Measurements from ENCODE around the gene MYOD1. TPM values are rescaled to one million over a fixed set of nuclear protein-coding genes. Genes with fewer than 3 reads are reported as not detected.

Gene MYOD1
- not detected for total RNA-seq

DNA sequence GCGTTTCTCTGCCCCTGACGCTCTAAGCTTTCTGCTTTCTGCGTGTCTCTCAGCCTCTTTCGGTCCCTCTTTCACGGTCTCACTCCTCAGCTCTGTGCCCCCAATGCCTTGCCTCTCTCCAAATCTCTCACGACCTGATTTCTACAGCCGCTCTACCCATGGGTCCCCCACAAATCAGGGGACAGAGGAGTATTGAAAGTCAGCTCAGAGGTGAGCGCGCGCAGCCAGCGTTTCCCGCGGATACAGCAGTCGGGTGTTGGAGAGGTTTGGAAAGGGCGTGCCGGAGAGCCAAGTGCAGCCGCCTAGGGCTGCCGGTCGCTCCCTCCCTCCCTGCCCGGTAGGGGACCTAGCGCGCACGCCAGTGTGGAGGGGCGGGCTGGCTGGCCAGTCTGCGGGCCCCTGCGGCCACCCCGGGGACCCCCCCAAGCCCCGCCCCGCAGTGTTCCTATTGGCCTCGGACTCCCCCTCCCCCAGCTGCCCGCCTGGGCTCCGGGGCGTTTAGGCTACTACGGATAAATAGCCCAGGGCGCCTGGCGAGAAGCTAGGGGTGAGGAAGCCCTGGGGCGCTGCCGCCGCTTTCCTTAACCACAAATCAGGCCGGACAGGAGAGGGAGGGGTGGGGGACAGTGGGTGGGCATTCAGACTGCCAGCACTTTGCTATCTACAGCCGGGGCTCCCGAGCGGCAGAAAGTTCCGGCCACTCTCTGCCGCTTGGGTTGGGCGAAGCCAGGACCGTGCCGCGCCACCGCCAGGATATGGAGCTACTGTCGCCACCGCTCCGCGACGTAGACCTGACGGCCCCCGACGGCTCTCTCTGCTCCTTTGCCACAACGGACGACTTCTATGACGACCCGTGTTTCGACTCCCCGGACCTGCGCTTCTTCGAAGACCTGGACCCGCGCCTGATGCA lies at the start of gene MYOD1:
MYOD1 (plus strand) TSS at position 544 of the 910 bp plus-strand sequence; CDS start at position 756, 212 bp downstream.
- ChIA-PET CTCF (no interaction called here), POLR2A (no interaction called here)

DNA sequence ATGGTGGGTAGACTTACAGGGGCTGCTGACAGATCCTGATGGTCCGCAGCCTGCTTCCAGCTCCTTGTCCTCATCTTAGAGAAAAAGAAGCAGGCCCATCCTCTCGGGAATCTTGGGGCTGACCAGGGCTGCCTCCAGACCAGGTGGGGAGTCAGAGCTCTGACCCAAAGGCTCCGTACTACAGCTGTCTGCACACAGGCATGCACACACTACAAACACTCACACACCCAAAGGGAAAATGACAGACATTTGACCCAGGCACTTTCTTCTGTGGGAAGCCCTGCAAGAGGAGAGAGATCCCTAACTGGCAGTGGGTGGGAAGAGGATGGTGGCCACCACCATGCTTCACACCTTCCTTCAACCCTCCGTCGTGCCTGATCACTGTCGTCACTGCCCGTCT lies 46.9 kb upstream of the MYOD1 start:
- ChIA-PET CTCF (no interaction called here), POLR2A (no interaction called here)

DNA sequence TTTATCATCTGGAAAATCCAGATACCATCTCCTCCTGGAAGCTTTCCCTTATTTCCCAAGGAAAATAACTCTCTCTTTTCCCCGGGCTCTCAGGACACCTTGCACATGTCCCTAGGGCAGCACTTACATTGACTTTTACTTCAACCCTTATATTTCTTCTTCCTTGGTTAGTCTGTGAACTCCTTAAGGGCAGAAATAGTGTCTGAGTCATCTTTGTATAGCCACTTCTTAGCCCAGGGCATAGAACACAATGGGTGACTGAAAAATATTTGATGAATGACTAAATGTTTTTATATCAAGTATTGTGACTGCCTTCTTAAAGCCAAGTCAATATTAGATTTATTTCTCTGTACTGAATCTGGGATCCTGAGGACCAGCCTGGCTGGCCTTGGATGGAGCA lies 45.4 kb upstream of the MYOD1 start:
- POLR2A ChIA-PET: no interaction called here
- CTCF ChIA-PET: no interaction called here

DNA sequence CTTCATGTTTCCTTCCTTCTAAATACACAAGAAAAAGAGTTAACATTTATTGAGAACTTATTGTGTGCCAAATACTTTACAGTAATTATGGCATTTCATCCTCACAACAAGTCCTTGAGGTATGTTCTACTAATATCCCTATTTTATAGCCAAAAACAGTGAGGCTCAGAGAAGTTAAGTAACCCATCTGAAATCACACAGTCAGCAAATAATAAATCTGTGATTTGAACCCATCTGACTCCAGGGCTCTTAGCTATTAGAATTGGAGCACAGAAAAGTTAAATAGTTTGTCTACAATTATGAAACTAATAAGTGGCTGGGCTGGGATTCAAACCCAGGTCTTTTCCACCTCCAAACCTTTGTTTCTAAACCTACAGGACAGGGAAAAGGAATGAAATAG lies 36.5 kb upstream of the MYOD1 start:
- ChIA-PET POLR2A (no interaction called here), CTCF (no interaction called here)

DNA sequence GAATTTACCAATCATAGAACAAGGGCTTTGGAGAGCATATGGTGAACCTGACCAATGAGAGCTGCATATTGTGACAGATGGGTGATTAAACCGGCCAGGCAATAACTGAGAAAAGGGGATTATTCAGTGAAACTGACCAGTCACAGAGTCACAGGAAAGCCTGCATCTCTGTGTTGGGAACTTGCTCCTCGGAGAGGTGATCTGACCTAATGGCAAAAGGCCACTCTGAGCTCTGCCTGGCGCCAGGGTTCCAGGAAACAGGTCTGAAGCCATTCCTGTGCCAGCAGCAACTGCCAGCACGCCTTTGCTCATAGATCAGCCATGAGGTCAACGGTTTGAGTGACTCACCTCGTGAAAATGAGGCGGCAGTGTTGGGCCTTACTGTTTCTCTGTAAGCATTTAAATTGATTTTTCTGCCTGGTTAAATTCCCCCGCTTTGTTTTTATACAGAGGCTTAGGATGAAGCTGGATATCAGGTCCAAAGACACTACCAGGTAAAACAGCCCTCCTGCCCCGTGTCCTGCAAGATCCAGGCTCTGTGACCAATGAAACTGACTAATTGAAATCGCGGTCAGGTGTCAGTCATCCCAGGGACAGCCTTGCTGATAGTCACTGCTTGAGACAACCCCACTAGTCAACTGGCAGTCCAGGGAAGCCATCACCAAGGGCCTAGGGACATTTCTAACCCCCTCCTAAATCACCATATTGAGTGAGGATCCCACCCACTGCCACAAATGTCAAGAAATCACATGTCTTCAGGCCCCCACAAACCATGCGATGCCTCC lies 35.8 kb upstream of the MYOD1 start:
- ChIA-PET POLR2A (no interaction called here), CTCF (no interaction called here)

DNA sequence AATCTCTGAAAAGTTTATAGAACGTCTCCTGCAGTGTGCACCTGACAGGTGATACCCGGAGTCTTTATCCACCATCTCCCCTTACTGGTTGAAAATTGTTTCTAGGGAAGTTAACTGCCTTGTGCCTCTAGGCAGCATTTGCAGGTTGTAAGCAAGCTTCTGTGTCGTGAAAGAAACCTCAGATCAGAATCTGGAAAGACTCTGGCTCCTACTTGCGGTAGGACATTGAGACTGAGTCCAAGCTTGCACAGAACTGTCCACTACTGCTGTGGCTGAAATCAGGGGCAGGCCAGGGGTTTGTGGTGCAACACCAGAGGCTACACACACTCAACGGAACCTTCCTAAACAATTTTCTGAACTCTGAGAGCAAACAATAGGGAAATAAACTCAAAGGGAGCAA lies 34.8 kb upstream of the MYOD1 start:
- CTCF ChIA-PET: no interaction called here
- POLR2A ChIA-PET: no interaction called here

DNA sequence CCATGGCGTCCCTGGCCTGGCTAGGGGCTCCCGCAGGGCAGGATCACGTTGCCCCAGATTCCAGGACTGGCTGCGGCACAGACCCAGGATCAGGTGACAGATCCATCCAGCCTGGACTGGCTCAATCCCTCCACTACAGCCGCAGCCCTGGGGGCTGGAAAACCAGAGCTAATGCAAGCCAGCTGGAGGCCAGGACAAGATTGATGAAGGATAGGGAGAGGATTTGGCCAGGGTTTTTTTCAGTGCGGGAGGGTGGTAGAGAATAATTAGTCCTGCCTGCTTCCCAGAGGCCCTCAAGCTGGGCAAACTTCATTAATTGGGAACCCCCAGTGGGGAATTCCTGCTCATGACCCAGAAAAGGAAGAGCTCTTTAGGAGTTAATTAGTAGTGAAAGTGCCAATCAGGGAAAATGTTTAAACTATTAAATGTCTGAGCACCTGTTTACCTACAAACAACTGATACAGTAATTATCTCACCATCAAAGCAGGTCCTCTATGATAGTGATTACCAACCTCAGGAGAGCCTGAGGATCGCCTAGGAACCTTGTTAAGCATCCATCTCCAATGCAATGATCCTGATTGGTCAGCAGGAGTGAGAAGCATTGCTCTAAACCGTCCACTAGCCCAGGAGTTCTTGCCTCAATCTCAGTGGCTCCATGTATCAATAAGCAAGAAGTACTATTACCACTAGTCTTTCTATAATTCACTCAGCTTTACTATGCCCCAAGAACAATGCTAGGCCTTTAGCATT lies 33.0 kb upstream of the MYOD1 start:
- ChIA-PET POLR2A (no interaction called here), CTCF (no interaction called here)

DNA sequence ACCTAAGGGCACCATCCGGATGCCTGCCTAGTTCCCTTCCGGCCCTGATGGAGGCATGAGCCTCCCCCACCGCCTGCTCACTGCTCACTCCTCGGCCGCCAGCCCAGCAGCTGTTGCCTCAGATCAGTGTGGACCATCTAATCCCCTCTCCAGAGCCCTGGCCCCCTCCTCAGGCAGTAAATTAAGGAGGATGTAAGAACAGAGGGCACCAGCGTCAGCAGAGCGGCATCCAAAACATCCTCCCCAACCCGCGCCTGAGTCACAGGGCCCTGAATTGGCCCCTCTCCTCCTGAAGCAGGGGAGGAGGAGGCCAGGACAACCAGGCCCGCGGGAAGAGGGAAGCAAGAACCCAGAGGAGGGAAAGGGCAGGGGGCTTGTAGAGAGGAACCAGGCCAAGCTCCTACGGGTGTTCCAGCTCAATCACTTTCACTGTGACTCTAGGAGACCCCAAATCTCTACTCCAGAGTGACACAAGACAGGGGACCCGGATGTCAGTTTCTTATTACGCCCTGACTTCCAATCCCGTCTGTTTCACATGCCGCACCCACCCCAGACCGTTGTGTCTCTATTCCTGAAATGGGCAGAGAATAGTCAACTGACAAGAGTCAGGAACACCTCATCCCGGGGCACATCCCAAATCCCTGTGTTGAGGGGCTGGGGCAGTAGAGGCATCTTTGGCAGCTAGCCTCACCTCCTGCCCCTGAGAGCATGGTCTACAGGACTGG lies 31.3 kb upstream of the MYOD1 start:
- POLR2A ChIA-PET: no interaction called here
- CTCF ChIA-PET: no interaction called here

DNA sequence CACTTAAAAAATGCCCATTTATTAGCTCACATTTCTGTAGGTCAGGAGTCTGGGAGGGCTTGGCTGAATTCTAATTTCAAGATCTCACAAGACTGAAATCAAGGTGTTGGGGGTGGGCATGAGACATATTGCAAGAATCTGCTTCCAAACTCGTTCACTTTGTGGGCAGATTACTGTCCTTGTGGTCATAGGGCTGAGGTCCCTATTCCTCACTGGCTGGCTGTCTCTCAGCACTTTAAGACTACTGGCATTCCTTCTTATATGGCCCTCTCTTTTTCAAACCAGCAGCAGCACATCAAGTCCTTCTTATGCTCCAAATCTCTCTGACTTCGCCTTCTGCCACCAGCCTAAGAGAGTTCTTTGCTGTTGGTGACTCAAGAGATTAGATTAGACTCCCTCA lies 27.8 kb upstream of the MYOD1 start:
- ChIA-PET POLR2A (no interaction called here), CTCF (no interaction called here)

DNA sequence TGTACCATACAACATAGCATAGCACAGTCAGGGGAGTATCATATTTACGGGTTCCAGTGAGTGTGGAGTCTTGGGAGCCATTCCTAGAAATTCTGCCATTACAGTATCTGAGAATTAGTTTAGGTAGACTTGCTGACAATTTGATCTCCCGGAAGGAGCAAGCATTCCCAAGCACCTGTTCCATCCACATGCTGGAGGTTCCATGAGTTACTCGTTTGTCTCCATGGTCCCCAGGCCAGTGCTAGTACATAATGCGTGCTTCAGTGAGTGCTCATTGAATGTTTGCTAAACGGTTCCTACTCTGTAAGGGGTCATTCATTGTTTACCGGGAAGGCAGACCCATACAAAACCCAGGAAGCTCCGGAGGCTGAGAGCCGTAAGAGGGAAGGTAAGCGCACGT lies 27.4 kb upstream of the MYOD1 start:
- CTCF ChIA-PET: no interaction called here
- POLR2A ChIA-PET: no interaction called here

DNA sequence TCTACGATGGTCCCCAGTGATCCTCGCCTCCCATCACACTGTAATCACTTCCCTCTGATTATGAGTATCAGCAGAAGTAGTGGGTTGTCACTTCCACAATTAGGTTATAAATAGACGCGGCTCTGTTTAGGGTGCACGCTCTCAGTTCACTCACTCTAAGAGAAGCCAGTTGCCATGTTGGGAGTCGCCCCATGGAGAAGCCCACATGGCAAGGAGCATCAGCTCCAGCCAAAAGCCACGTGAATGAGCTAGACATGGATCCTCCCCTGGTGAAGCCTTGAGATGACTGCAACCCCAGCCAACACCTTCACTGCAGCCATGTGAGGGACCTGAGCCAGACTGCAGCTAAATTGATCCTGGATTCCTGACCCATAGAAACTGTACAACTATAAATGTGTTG lies 26.4 kb upstream of the MYOD1 start:
- CTCF ChIA-PET: no interaction called here
- POLR2A ChIA-PET: no interaction called here

DNA sequence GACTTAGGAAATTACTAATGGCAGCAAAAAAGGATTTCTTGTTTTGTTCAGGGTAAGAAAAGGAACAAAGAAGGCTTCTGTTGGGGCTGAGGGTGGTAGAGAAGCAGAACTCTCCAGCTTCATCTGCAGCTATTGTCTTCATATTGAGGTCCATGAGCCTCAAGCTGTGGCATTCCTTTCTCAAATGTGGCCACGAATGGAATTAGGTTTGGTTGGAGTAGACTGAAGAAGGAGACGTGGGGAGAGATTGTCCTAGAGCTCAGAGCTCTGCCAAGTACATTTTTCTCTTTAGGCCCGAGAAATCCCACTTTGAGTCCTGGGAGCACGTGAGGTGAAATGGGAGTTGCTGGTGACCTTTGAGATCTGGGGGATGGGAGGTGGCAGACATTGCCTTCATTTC lies 25.8 kb upstream of the MYOD1 start:
- CTCF ChIA-PET: no interaction called here

DNA sequence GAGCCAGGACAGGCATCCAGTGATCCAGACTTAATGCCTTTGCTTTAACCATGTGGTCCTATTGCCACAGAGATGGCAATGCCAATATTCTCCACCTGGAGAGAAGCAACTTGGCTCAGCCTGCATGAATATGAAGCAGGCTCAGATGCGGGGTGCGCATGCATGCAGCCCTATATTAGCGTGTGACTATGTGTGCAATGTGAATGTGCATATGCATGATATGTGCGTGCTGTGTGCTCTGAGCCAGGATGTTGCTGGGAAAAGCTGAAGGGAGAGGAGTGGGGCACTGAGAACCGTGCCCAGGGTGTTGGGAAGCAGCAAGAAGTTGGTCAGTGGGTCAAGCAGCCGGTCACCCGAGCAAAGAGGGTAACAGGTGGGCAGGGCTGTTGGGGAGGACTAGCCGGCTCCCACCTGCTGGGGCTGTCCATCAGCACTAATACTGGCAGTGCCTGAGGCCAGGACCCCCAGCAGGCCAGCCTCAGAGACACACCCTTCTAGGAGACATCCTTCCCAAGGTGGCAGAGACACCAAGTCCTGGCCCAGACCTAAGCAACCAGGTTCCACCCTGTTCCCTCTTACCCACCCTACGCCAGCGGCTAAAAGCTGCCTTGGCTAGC lies 24.8 kb upstream of the MYOD1 start:
- ChIA-PET POLR2A (no interaction called here), CTCF (no interaction called here)

More for the DNA sequence above, 25.8 kb upstream of the MYOD1 start:
- POLR2A ChIA-PET: no interaction called here

DNA sequence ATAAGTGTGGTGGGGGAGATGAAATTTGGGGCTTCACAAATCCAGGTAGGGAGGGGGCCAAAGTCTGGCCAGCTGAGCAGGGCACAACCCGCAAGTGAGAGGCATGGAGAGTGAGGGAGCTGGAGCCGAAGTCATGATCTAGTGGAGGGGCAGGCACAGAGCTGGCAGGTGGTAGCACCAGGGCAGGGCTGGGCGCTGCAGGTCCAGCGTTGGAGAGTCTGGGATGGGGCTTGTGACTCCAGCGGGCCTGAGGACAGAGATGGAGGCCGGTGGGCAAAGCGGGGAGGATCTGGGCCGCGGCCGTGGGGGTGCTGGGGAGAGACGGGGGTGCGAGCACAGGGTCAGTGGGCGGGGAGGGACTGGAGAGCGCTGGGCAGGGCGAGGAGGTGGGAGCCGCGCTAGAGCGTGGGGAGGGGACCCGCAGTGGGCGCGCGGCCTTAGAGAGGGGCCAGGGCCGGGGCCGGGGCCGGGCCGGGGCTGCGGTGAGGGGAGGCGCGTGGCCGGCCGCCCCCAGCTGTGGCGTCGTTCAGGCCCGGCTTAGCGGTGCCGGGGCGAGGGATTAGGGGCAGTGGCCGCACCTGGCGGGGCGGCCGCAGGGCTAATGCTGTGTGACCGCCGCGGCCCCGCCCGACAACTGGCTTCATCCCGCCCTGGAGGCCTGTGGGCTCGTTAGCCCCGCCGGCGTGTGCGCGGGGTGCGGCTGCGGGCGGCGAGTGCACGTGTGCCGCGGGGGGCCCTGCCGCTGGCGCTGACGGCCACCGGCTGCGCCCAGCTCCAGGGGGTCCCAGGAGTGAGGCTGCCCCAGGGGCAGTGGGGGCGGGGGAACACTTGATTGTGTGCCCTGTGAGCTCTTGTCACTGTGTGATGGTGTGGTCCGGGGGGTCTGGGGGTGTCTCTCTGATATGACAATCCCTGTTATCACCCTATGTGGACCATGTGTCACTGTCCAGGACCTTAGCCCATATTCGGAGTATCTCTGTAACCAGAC lies 23.6 kb upstream of the MYOD1 start:
- CTCF ChIA-PET: no interaction called here
- POLR2A ChIA-PET: no interaction called here

DNA sequence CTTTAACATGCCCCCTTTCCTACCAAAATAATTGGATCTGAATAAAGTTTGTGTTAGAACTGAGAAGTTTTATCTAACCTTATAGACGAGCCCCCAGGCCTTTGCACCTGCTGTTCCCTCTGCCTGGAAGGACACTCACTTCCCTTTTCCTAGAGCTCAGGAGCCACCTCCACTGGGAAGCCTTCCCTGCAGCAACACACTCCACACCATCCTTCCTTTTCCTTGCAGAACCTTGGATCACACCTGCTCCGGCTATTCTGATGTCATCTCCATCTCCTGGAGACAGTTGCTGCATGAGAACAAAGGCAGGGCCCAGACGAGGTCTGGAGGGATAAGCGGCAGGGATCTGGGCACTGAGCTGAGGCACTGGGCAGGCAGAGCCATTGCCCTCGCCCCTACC lies 22.6 kb upstream of the MYOD1 start:
- CTCF ChIA-PET: no interaction called here

DNA sequence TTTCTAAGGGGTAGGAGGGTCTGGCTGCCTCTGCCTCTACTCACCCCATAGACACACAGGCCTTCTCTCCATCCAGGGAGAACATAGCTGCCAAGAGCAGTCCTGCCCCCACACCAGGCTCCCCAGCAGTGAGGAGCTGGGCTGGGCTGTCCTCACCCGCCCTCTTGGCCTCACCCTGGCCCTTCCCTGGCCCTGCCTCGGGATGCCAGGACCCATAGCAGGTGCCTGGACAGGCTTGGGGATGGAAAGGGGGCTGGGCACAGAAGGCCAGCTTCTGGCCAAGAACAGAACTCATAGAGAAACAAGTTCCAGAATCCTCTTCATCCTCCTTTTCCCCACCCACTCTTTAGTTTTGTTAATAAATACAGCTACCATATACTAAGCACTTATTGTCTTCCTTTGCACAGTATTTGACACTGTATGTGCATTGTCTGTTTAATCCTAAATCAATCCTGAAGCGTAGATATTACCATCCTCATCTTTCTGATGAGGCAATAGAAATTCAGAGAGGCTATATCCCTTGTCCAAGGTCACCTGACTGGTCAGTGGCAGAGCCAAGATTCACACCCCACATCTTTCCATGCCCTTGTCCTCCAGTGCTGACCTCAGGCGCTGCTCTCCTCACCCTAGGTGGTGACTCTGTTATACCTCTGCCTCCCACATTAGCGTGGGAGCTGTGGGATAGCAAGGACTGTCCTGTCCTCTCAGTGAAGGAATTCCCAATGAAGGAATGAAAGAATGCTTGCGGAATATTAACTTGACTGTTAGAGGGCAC lies 22.0 kb upstream of the MYOD1 start:
- ChIA-PET POLR2A (no interaction called here), CTCF (no interaction called here)

More for the DNA sequence above, 22.6 kb upstream of the MYOD1 start:
- POLR2A ChIA-PET: no interaction called here

DNA sequence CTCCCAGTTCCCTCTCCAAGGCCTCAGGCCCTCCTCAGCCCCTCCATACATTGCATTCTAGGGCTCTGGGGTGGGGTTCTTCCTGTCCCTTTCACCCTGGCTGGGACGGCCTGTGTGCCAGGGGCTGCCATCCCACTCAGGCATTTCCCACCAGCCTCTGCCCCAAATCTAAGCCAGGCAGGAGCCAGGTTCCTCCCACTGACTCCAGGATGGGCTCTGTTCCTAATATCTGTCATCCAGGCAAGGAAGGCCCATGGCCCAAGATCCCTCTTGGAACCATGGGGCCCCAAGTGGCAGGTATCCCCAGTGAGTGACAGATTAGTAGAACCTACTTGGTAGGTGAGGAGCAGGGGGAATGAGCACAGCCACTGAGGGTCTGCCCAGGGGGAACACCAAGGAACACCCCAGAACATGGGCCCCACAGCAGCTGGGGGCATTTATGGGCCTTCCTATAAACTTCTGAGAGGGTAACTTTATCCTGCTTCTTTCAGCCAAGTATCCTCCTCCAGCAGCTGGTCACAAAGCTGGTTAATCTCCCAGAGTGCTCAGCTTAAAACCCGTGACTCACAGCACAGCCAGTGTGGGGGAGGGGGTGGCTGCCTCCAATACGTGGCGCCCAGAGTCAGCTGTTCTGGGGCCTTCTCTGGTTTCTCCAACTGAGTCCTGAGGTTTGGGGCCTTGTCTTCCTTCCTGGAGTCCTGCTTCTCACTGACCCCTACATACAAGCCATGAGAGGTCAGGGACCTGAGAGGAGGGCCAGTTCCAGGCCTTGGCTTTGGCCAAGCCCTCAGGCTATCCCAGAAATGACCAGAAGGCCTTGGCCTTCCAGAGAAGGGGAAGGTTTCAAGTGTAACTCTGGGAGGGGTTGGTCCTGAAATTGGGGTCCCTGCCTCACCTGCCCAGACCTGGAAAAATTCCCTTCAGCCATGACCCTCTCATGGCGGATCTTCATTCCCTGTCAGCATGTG lies 19.9 kb upstream of the MYOD1 start:
- ChIA-PET POLR2A (no interaction called here), CTCF (no interaction called here)

Data from activated CD8-positive, alpha-beta memory T cell treated with anti-CD3 and anti-CD28 coated beads for 36 hours (primary cell).